ENCODE data around the gene CCND3. TPM values are rescaled to one million over a fixed set of nuclear protein-coding genes. Genes with fewer than 3 reads are reported as not detected.

The CCND3 gene
- total and polyA plus RNA-seq, 2 of the 13 experiments (the other 11 are each of a cell fraction or from before 2014, with no cell fraction given): 4.3 to 7.2 TPM

DNA sequence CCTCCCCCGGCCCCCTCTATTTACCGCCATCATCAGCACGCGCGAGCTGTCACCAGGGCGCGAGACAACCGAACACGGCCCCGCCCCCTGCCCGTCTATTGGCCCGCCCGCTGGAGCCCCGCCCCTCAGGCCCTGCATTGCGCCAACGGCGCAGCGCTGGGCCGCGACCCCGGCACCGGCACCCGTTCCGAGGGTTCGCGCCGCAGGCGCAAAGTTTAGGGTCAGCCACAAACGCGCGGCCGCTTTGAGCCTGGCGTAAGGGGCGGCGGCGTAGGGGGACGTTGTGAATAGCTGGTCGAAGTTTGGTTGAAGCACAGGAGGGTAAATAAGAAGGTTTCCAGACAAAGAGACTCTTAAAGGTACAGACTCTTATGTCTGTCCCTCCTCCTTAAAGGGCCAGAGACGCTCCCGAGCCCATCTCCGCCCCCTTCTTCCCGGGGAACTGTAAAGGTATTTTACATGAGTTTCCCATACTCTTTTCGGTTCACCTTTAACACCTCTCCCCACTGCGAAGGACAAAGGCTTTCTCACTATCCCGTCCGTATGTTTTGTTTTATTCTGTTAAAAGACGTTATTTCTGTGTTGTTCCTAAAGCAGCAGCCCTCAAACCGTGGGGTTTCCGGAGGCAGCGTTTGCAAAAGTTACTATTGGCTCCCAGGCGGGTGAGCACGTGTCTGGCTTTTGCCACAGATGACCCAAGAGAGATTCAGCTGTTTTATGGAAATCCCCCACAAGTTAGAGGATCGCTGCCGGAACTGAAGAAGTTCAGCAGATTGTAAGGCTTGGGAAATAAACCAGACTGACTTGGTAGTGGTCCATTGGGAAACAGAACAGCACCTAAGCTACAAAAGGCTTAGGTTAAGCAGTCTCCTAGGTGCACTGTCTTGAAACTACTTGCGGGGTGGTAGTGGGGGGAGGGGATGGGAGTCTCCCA, 46.0 kb downstream of the CCND3 start, which contains the start of gene USP49 (continued):
- TF ChIP-seq ZNF337 (CRISPR knock-in tag; IDR thresholded peaks at IDR 0.05; ENCODE audit: borderline replicate concordance, low read depth) (0 out of 2 replicates have a peak, but pooled peaks have one; percentile 59), RXRB (CRISPR knock-in tag; IDR thresholded peaks at IDR 0.05; ENCODE audit: borderline replicate concordance) (no peak), SATB2 (CRISPR knock-in tag; IDR thresholded peaks at IDR 0.05) (no peak), ZNF264 (CRISPR knock-in tag; IDR thresholded peaks at IDR 0.05) (0 out of 2 replicates have a peak, but pooled peaks have one; percentile 41), HNF4G (IDR thresholded peaks at IDR 0.05; ENCODE audit: borderline replicate concordance, low read depth, low read length) (no peak), HNF4G (CRISPR knock-in tag; IDR thresholded peaks at IDR 0.05; ENCODE audit: borderline replicate concordance, low read depth) (0 out of 2 replicates have a peak, but pooled peaks have one; percentile 41), POGZ (CRISPR knock-in tag; IDR thresholded peaks at IDR 0.05) (peak; percentile 63), SAFB2 (CRISPR knock-in tag; IDR thresholded peaks at IDR 0.05; ENCODE audit: borderline replicate concordance, low read depth) (no peak), NR2F1 (CRISPR knock-in tag; IDR thresholded peaks at IDR 0.05) (peak; percentile 22 to 31; a peak in 2 of 4 replicates), ZNF619 (CRISPR knock-in tag; IDR thresholded peaks at IDR 0.05) (no peak), PAX8 (CRISPR knock-in tag; IDR thresholded peaks at IDR 0.05; ENCODE audit: borderline replicate concordance) (no peak), ELF4 (CRISPR knock-in tag; IDR thresholded peaks at IDR 0.05; ENCODE audit: borderline replicate concordance) (0 out of 2 replicates have a peak, but pooled peaks have one; percentile 54), ZNF367 (CRISPR knock-in tag; IDR thresholded peaks at IDR 0.05; ENCODE audit: borderline replicate concordance) (no peak), NRL (CRISPR knock-in tag; IDR thresholded peaks at IDR 0.05; ENCODE audit: borderline replicate concordance) (peak; percentile 60; the same call in 1 of the 2 replicates), BHLHE40 (IDR thresholded peaks at IDR 0.05; ENCODE audit: low read length) (peak; percentile 77)
- TF ChIP-seq, protein P1, sequence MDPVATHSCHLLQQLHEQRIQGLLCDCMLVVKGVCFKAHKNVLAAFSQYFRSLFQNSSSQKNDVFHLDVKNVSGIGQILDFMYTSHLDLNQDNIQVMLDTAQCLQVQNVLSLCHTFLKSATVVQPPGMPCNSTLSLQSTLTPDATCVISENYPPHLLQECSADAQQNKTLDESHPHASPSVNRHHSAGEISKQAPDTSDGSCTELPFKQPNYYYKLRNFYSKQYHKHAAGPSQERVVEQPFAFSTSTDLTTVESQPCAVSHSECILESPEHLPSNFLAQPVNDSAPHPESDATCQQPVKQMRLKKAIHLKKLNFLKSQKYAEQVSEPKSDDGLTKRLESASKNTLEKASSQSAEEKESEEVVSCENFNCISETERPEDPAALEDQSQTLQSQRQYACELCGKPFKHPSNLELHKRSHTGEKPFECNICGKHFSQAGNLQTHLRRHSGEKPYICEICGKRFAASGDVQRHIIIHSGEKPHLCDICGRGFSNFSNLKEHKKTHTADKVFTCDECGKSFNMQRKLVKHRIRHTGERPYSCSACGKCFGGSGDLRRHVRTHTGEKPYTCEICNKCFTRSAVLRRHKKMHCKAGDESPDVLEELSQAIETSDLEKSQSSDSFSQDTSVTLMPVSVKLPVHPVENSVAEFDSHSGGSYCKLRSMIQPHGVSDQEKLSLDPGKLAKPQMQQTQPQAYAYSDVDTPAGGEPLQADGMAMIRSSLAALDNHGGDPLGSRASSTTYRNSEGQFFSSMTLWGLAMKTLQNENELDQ (CRISPR knock-in tag; IDR thresholded peaks at IDR 0.05; ENCODE audit: borderline replicate concordance): no peak
- TF ChIP-seq, protein P2, sequence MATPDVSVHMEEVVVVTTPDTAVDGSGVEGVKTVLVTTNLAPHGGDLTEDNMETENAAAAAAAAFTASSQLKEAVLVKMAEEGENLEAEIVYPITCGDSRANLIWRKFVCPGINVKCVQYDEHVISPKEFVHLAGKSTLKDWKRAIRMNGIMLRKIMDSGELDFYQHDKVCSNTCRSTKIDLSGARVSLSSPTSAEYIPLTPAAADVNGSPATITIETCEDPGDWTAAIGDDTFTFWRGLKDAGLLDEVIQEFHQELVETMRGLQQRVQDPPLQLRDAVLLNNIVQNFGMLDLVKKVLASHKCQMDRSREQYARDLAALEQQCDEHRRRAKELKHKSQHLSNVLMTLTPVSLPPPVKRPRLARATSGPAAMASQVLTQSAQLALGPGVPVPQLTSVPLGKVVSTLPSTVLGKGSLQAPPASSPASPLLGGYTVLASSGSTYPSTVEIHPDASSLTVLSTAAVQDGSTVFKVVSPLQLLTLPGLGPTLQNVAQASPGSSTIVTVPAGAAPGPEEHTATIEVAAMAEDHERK (CRISPR knock-in tag; IDR thresholded peaks at IDR 0.05; ENCODE audit: low read depth): peak; percentile 37; the same call in 1 of the 2 replicates
- TF ChIP-seq, protein P3, sequence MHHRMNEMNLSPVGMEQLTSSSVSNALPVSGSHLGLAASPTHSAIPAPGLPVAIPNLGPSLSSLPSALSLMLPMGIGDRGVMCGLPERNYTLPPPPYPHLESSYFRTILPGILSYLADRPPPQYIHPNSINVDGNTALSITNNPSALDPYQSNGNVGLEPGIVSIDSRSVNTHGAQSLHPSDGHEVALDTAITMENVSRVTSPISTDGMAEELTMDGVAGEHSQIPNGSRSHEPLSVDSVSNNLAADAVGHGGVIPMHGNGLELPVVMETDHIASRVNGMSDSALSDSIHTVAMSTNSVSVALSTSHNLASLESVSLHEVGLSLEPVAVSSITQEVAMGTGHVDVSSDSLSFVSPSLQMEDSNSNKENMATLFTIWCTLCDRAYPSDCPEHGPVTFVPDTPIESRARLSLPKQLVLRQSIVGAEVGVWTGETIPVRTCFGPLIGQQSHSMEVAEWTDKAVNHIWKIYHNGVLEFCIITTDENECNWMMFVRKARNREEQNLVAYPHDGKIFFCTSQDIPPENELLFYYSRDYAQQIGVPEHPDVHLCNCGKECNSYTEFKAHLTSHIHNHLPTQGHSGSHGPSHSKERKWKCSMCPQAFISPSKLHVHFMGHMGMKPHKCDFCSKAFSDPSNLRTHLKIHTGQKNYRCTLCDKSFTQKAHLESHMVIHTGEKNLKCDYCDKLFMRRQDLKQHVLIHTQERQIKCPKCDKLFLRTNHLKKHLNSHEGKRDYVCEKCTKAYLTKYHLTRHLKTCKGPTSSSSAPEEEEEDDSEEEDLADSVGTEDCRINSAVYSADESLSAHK (CRISPR knock-in tag; IDR thresholded peaks at IDR 0.05; ENCODE audit: borderline replicate concordance): no peak
- TF ChIP-seq, protein P4, sequence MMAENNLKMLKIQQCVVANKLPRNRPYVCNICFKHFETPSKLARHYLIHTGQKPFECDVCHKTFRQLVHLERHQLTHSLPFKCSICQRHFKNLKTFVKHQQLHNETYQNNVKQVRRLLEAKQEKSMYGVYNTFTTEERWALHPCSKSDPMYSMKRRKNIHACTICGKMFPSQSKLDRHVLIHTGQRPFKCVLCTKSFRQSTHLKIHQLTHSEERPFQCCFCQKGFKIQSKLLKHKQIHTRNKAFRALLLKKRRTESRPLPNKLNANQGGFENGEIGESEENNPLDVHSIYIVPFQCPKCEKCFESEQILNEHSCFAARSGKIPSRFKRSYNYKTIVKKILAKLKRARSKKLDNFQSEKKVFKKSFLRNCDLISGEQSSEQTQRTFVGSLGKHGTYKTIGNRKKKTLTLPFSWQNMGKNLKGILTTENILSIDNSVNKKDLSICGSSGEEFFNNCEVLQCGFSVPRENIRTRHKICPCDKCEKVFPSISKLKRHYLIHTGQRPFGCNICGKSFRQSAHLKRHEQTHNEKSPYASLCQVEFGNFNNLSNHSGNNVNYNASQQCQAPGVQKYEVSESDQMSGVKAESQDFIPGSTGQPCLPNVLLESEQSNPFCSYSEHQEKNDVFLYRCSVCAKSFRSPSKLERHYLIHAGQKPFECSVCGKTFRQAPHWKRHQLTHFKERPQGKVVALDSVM (CRISPR knock-in tag; IDR thresholded peaks at IDR 0.05): no peak
